ENCODE results near the gene TMEM17. TPM values are rescaled to one million over a fixed set of nuclear protein-coding genes. Genes with fewer than 3 reads are reported as not detected.

The TMEM17 gene
- total and polyA plus RNA-seq, 5 donors = 1.5 to 2.9 (median 1.8) TPM

DNA sequence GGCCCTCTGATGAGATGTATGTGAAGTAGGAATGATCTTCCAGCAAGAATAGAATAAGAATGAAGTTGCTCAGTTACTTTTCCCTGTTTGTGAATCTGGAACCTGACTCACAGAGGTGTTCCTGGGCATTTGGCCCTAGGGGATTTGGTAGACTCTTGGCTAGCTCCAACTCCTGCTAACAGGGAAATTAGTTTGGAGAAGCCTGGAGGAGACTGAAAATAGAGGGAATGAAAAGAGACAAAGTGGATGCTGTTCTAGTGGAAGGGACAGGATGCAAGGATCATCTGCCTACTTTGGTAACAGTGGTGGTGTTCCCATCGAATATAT lies 19.6 kb downstream of the TMEM17 start:
- DNase-seq = no peak
- no peaks in the 10 kb centered on the region for H3K27me3 ChIP-seq (ENCODE audit: control insufficient read depth, insufficient read depth)
- H3K4me1 ChIP-seq (ENCODE audit: control insufficient read depth, insufficient read depth, low read length) = peaks cover 9% of the 10 kb centered on the region
- WGBS = 38% methylated on average over 1 of the region's 1 CpG
- H3K9me3 ChIP-seq (ENCODE audit: control insufficient read depth, low read length) = no peaks in the 10 kb centered on the region
- H3K4me3 ChIP-seq (ENCODE audit: low read length) = no peak overlapping the region
- H3K27ac ChIP-seq (ENCODE audit: low read length) = peak overlapping the region; percentile 17
- ATAC-seq = no peak
- intact Hi-C loops (cut with DNase I) = no loop called here

DNA sequence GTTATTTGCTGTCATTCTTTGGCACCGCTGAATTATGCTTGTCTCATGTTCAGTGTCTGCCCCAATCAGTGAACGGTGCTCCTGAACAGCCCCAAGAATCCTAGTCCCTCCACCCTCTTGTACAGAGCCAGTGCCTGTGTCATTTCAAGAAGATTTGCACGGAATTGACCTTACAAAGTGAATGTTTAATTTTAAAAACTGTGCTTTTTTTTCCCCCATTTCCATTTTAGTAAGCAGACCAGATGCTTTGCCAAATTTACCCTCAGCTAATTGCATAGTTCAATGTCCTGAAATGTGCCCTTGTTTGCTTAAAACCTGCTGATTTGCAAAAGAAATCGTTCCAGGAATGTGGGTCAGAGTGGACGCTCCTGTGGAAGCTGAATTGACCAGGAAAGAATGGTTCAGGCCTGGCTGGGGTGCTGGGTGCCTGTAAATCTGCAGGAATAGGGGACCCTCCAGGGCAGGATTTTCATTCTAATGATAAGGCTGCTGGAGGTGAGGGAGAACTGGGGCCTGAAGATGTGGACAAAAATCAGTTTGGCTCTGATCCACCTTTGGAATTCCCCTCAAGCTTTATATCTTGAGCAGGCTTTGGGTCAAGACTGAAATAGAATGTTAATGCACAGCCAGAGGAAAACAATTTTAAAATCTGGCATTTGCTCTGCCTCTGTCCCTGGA lies 20.1 kb downstream of the TMEM17 start:
- intact Hi-C loops (cut with DNase I) = no loop called here
- H3K27me3 ChIP-seq (ENCODE audit: control insufficient read depth, insufficient read depth) = no peaks in the 10 kb centered on the region
- no peak overlapping the region for H3K4me3 ChIP-seq (ENCODE audit: low read length)
- 44% methylated on average over 5 of the region's 5 CpGs for WGBS
- peaks cover 9% of the 10 kb centered on the region for H3K4me1 ChIP-seq (ENCODE audit: control insufficient read depth, insufficient read depth, low read length)
- peak overlapping the region; percentile 82 for H3K27ac ChIP-seq (ENCODE audit: low read length)
- ATAC-seq (peak; percentile 81 to 89), DNase-seq (no peak)
- H3K9me3 ChIP-seq (ENCODE audit: control insufficient read depth, low read length) = no peaks in the 10 kb centered on the region

DNA sequence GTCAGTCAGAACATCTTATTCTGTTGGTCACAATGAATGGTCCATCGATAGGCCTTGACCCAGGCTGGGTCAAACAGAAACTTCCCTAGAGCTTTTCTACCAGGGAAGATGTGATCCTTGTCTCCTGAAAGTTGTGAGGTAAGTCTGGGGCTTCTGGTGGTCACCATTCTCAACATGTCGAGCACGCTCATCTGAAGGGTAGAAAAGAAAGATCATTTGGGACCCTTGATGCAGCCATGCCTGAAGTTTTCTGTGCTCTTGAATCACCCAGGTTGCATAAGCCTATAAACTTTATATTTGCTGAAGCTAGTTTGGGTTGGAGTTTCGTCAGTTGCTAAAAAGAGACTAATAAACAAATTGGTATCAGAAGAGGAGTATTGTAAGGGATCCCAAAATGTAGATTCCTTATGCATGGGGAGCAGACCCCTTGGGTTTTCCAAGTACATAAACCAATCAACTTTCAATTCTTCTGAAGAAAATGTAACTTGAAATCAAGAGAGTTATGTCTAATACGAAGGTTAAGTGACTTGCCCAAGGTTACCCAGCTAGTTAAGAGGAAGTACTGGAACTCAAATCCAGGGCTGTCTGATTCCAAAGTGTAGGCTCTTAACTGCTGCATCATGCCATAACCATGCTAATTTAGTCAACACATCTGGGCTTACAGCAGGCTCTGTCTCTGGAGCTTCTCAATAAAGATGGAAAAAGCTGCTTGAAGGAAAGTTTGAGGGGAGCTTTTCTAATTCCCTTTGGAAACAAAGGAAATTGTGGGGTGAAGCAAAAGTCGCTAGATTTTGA lies 23.2 kb downstream of the TMEM17 start:
- DNase-seq (no peak), ATAC-seq (no peak)
- 95% methylated on average over 6 of the region's 6 CpGs for WGBS
- Histone ChIP-seq H3K27me3 (ENCODE audit: control insufficient read depth, insufficient read depth) (no peaks in the 10 kb centered on the region), H3K27ac (ENCODE audit: low read length) (no peak overlapping the region), H3K4me1 (ENCODE audit: control insufficient read depth, insufficient read depth, low read length) (peaks cover 8% of the 10 kb centered on the region), H3K4me3 (ENCODE audit: low read length) (no peak overlapping the region), H3K9me3 (ENCODE audit: control insufficient read depth, low read length) (no peaks in the 10 kb centered on the region)
- intact Hi-C loops (cut with DNase I) = no loop called here

DNA sequence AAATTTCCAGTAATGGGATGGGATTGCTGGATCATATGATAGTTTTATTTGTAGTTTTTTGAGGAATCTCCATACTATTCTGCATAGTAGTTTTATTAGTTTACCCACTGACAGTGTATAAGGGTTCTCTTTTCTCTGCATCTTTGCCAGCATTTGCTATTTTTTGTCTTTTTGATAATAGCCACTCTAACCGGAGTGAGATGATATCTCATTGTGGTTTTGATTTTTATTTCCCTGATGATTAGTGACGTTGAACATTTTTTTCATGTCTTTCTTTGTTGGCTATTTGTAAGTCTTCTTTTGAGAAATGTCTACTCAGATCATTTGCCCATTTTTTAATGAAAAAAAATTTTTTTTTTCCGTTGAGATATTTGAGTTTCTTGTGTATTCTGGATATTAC lies 26.1 kb downstream of the TMEM17 start:
- Histone ChIP-seq H3K27ac (ENCODE audit: low read length) (no peak overlapping the region), H3K9me3 (ENCODE audit: control insufficient read depth, low read length) (no peaks in the 10 kb centered on the region), H3K4me1 (ENCODE audit: control insufficient read depth, insufficient read depth, low read length) (peaks cover 10% of the 10 kb centered on the region), H3K4me3 (ENCODE audit: low read length) (no peak overlapping the region), H3K27me3 (ENCODE audit: control insufficient read depth, insufficient read depth) (no peaks in the 10 kb centered on the region)
- intact Hi-C loops (cut with DNase I) = no loop called here
- 67% methylated on average over 3 of the region's 3 CpGs for WGBS
- DNase-seq = no peak
- no peak for ATAC-seq

DNA sequence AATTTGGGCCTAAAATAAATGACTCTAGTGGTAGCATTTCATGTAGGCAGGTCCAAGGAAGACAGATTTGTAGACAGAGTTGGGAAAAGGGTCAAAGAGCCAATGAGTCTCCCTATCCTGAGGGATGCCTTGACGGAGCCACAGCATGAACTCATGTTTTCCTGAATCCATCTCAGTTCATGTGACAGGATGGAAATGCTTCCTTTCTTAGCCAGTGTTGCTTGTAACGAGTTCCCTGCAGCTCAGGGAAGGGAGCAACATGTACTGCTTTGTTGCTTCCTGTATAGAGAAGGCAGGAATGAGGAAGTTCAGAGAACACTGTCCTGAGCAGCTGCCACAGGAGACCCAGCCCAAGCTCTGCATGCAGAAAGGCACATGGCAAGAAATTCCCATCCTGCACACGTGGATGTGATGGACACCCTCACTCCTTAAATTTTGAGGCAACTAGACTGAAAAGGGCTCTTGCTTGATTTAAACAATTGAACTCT lies 27.9 kb downstream of the TMEM17 start:
- Histone ChIP-seq H3K9me3 (ENCODE audit: control insufficient read depth, low read length) (no peaks in the 10 kb centered on the region), H3K4me3 (ENCODE audit: low read length) (no peak overlapping the region), H3K27ac (ENCODE audit: low read length) (no peak overlapping the region), H3K4me1 (ENCODE audit: control insufficient read depth, insufficient read depth, low read length) (peaks cover 10% of the 10 kb centered on the region), H3K27me3 (ENCODE audit: control insufficient read depth, insufficient read depth) (no peaks in the 10 kb centered on the region)
- ATAC-seq (peak; percentile 78 to 80), DNase-seq (no peak)
- intact Hi-C loops (cut with DNase I) = no loop called here
- 32% methylated on average over 3 of the region's 3 CpGs for WGBS

DNA sequence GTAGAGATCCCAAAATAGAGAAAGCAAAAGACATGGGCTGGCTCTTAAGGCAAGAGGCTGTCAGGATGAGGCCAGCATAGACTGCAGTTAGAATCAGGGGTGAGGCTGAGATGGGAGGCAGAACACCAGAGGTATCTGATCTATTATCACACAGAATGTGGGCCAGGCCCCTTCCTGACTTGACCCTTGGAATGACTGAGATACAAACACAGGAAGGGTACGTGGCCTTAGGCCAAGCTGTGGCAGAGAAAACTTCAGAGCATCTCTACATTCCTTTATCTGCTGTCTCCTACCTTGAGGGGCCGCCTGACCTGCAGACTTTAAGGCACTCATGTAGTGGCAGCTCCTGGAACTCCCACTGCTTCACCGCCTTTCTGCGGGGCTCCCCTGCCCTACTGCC lies 28.4 kb downstream of the TMEM17 start:
- DNase-seq (no peak), ATAC-seq (peak in 1 of 2 donors; percentile 5)
- intact Hi-C loops (cut with DNase I) = no loop called here
- Histone ChIP-seq H3K4me1 (ENCODE audit: control insufficient read depth, insufficient read depth, low read length) (peaks cover 10% of the 10 kb centered on the region), H3K9me3 (ENCODE audit: control insufficient read depth, low read length) (no peaks in the 10 kb centered on the region), H3K27ac (ENCODE audit: low read length) (peak overlapping the region; percentile 70), H3K27me3 (ENCODE audit: control insufficient read depth, insufficient read depth) (no peaks in the 10 kb centered on the region), H3K4me3 (ENCODE audit: low read length) (no peak overlapping the region)
- WGBS = 77% methylated on average over 4 of the region's 4 CpGs

DNA sequence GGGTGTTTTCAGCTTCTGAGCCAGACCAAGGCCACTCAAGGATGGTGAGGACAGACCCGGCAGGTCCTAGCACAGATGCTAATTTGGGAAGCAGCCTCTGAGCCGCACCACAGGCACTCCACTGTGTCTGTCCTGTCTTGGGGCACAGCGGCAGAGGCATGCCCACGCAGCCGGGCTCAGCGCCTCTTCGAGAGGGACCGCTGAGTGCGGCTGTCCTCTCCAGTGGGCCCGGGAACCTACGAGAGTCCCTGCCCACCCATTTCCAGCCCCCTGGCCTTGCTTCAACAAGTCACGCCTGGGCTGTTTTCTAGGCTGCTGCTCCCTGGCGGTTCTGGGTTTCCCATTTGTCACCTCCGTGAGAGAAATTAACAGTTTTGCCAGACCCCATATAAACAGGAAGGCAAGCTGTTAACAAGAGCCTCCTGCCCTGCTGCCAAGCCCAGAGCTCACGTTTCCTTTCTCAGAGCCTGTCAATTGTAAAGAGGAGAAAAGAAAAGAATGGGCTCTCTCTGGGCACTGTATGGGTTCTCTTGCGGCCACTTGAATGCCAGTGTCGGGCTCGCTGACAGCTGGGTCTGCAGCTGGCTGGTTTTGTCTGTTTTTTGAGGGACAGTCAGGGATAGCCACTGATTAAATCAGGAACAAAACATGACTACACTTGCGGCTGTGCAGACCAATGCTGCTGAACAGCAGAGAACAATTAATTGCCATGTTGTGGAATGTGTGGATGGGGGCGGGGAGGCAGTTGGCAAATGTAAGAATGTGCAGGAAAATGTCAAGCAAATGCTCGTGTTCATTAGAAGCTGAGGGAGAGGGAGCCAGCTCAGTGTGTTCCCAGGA lies 30.6 kb downstream of the TMEM17 start:
- peaks cover 13% of the 10 kb centered on the region for H3K4me1 ChIP-seq (ENCODE audit: control insufficient read depth, insufficient read depth, low read length)
- ATAC-seq = peak; percentile 29 to 30
- H3K9me3 ChIP-seq (ENCODE audit: control insufficient read depth, low read length) = no peaks in the 10 kb centered on the region
- H3K27me3 ChIP-seq (ENCODE audit: control insufficient read depth, insufficient read depth) = no peaks in the 10 kb centered on the region
- H3K27ac ChIP-seq (ENCODE audit: low read length) = peak overlapping the region; percentile 39
- peak overlapping the region; percentile 5 for H3K4me3 ChIP-seq (ENCODE audit: low read length)
- peak in 2 of 3 donors; percentile 65 to 66 for DNase-seq
- WGBS = 26% methylated on average over 21 of the region's 21 CpGs
- intact Hi-C loops (cut with DNase I) = no loop called here

DNA sequence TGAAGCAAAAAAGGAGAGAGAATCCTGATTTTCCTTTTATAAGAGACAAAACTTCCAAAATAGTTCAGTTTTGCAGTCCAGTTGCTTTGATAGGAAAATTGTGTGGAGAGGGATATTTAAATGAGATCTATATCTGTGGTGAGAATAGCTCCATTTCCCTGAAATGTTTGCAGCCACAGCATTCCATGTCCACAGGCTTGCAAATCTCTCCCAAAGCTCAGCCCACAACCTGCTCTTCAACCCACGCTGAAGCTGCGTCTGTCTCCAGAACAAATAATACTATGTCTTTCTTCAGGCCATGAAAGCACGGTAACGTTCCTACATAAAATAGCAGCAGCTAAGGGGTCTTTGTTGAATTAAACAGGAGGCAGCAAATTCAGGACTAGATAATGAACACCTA lies 31.8 kb downstream of the TMEM17 start:
- intact Hi-C loops (cut with DNase I) = no loop called here
- Histone ChIP-seq H3K4me1 (ENCODE audit: control insufficient read depth, insufficient read depth, low read length) (peaks cover 13% of the 10 kb centered on the region), H3K4me3 (ENCODE audit: low read length) (no peak overlapping the region), H3K27ac (ENCODE audit: low read length) (no peak overlapping the region), H3K27me3 (ENCODE audit: control insufficient read depth, insufficient read depth) (no peaks in the 10 kb centered on the region), H3K9me3 (ENCODE audit: control insufficient read depth, low read length) (no peaks in the 10 kb centered on the region)
- WGBS = 72% methylated on average over 4 of the region's 4 CpGs
- DNase-seq (no peak), ATAC-seq (no peak)

DNA sequence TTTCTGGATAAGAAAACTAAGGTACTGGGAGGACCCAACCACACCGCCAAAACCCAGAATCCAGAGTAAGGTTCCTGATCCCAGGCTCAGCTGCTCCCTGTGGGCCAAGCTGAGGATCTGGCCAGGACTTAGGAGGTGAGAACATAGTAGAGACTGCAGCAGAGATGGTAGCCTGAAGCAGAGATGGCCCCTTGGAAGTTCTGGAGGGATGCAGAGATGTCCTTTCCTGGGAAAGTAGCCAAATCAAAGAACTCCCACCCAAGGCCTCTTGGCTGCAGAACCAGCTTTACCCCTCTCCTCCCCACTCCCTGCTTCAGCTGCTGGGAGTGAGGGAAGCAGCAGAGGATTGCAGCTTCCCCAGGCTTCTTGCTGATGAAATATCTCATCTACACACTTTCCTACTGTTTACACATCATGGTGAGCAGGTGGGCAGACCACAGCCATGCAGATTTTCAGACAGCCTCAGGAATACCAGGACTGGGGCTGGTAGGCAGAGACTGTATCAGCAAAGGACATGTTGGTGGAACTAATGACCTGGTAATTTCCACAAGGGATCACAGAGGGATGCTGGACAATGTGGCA lies 32.7 kb downstream of the TMEM17 start:
- no peak overlapping the region for H3K27ac ChIP-seq (ENCODE audit: low read length)
- no peak for ATAC-seq
- no peak overlapping the region for H3K4me3 ChIP-seq (ENCODE audit: low read length)
- no peaks in the 10 kb centered on the region for H3K27me3 ChIP-seq (ENCODE audit: control insufficient read depth, insufficient read depth)
- H3K4me1 ChIP-seq (ENCODE audit: control insufficient read depth, insufficient read depth, low read length) = peaks cover 13% of the 10 kb centered on the region
- WGBS = 86% methylated on average over 1 of the region's 1 CpG
- DNase-seq = no peak
- intact Hi-C loops (cut with DNase I) = no loop called here
- no peaks in the 10 kb centered on the region for H3K9me3 ChIP-seq (ENCODE audit: control insufficient read depth, low read length)

DNA sequence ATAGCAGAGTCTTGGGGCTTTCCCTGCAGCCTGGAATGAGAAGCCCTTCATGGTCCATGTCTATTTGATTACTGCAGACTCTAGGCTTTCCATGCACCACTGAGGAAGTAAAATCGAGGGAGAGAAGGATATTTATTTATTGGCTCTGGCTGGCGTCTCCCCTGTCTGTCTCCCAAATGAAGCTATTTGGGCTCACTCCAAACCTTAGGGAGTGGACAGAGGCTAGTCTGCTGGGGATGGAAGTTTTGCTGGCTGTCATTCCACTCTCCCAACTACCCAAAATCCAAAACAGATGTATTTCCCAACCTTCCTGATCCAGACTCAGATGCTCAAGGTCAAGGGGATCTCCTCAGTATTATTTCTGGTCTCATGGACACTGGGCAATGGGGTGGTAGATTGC lies 33.7 kb downstream of the TMEM17 start:
- no peaks in the 10 kb centered on the region for H3K9me3 ChIP-seq (ENCODE audit: control insufficient read depth, low read length)
- peaks cover 12% of the 10 kb centered on the region for H3K4me1 ChIP-seq (ENCODE audit: control insufficient read depth, insufficient read depth, low read length)
- no peak overlapping the region for H3K4me3 ChIP-seq (ENCODE audit: low read length)
- ATAC-seq (no peak), DNase-seq (no peak)
- H3K27me3 ChIP-seq (ENCODE audit: control insufficient read depth, insufficient read depth) = no peaks in the 10 kb centered on the region
- intact Hi-C loops (cut with DNase I) = no loop called here
- WGBS = 43% methylated on average over 2 of the region's 2 CpGs
- peak overlapping the region; percentile 6 for H3K27ac ChIP-seq (ENCODE audit: low read length)
